CD4-positive, alpha-beta T cell treated with Interleukin-1 beta for 1 hour (primary cell): ENCODE data around the gene VNN1.
"Not testable (repeated sequence)": the region's sequence is repeated elsewhere in the genome, so short reads cannot be mapped to it uniquely, and the experiment has no call there.

ENCODE experiments used
- DNase-seq, 2 donors: peaks; one replicate each; pipeline ENCODE4 v3.0.0-alpha.2; 2020 to 2022

VNN1 gene

GRCh38 chr6:132666118-132666517, 47.7 kb downstream of the VNN1 start:
- no peak for DNase-seq

GRCh38 chr6:132664309-132665034, 49.4 kb downstream of the VNN1 start:
- no peak for DNase-seq

GRCh38 chr6:132663661-132664060, 50.2 kb downstream of the VNN1 start:
- no peak for DNase-seq

GRCh38 chr6:132661906-132662305, 51.9 kb downstream of the VNN1 start:
- no peak for DNase-seq

- no peak for DNase-seq
Observed at GRCh38 chr6:132659082-132659481, 54.8 kb downstream of the VNN1 start, which contains the start of gene TAAR1. Gene TAAR1 (minus strand): TSS chr6:132659182. CDS start chr6:132646003, 13,179 bp downstream.

GRCh38 chr6:132651062-132651461, 62.8 kb downstream of the VNN1 start:
- DNase-seq = no peak

- DNase-seq = no peak
Observed at GRCh38 chr6:132650429-132650828, 63.4 kb downstream of the VNN1 start.

GRCh38 chr6:132648828-132649227, 65.0 kb downstream of the VNN1 start:
- no peak for DNase-seq

- DNase-seq = peak in 1 of 2 donors; percentile 14
Observed at GRCh38 chr6:132648356-132648755, 65.5 kb downstream of the VNN1 start.

GRCh38 chr6:132643547-132643946, 70.3 kb downstream of the VNN1 start:
- DNase-seq = no peak

- not testable (repeated sequence) for DNase-seq
Observed at GRCh38 chr6:132637135-132637534, 76.7 kb downstream of the VNN1 start.

- DNase-seq = not testable (repeated sequence)
Observed at GRCh38 chr6:132635906-132636305, 77.9 kb downstream of the VNN1 start.

GRCh38 chr6:132635288-132635687, 78.6 kb downstream of the VNN1 start:
- not testable (repeated sequence) for DNase-seq

GRCh38 chr6:132634796-132635195, 79.1 kb downstream of the VNN1 start:
- DNase-seq = no peak

- DNase-seq = no peak
Observed at GRCh38 chr6:132633362-132633761, 80.5 kb downstream of the VNN1 start.
